Hippocampal formation (tissue), 2 donors: Measurements from ENCODE around the gene KLHL2.
"Not testable (repeated sequence)": the region's sequence is repeated elsewhere in the genome, so short reads cannot be mapped to it uniquely, and the experiment has no call there.

Experiments used
- DNase-seq, 2 donors: peaks; one replicate each; lab custom pipeline; 2025; lab: John Stamatoyannopoulos, UW

KLHL2 gene

DNA sequence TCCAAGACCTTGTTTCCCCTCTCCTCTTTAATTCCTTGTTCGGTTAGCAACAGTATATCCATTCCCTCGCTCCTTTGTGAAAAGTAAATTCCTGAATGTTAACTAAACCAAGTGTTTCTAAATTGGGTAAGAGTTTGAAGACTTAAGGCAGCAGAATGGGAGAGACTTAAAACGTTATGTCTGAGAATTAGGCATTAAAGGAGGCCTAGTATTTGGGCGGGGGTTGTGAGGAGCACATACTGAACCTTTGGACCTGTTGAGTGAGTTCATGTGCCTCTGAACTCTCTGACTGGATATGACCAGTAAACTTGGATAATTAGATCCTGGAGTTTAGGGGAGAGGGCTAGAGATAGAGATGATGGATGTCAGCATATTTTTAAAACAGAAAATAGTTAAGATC lies 121.3 kb downstream of the KLHL2 start:
- peak in 1 of 2 donors; percentile 22 for DNase-seq

- DNase-seq = no peak
Observed at GRCh38 chr4:165330071-165330470, 122.7 kb downstream of the KLHL2 start.

DNA sequence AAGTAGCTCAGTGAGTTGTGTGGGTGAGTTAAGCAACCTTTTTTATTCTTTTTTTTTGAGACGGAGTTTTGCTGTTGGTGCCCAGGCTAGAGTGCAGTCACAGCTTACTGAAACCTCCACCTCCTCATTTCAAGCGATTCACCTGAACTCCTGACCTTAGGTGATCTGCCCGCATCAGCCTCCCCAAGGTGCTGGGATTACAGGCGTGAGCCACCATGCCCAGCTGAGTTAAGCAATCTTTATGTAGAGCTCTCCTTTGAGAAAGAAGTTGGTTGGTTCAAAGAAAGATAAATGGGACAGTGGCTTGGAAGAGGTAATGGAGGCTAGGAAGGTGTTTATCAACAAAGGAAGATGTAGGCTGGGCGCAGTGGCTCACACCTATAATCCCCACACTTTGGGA lies 123.3 kb downstream of the KLHL2 start:
- no peak for DNase-seq

DNA sequence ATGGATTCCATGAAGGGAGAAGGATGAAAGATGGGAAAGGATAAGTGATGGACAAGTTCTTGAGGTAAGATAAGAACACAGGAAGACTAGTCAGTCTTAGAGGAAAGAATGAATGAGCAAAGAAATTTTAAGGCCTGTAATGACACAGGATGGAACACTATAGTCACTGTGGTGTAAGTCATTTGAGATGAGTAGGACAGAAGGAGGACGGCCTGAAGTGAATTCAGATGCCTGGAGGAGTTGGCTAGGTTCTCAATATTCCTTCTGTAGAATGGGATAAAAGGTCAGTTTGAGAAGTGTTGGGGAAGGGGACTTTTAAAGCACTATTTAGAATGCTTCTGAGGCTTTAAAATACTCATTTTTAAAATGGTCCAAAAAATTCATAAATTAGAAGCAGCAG lies 124.0 kb downstream of the KLHL2 start:
- no peak for DNase-seq

DNA sequence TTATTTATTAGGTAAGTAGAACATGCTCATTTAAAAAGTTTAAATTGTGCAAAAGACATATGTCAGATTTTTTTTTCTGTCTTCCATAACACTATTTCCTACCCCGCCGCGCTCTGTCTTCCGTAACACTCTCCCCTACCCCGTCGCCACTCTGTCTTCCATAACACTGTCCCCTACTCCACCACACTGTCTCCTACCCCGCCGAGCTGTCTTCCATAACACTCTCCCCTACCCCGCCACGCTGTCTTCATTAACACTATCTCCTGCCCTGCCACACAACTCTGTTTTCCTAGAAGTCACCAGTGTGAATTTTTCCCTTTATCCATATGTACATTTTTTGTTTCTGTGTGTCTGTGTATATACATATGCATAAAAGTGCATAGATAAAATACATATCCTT lies 124.5 kb downstream of the KLHL2 start:
- no peak for DNase-seq

DNA sequence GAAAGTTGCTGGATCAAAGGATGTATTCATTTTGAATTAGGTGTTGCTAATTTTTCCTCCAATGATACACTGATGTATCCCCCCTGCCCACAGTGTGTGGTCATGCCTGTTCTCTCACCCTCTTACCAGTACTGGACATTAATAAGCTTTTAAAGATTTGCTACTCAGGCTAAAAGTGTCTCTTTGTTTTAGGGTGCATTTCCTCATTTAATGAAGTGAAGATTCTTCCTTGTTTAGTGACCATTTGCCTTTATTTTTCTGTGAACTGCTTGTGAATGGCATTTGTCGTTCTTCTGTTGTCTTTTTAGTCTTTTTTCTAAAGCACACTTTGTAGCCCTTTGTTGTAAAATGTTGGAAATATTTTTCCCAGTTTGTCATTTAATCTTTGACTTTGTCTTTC lies 125.1 kb downstream of the KLHL2 start:
- DNase-seq = no peak

DNA sequence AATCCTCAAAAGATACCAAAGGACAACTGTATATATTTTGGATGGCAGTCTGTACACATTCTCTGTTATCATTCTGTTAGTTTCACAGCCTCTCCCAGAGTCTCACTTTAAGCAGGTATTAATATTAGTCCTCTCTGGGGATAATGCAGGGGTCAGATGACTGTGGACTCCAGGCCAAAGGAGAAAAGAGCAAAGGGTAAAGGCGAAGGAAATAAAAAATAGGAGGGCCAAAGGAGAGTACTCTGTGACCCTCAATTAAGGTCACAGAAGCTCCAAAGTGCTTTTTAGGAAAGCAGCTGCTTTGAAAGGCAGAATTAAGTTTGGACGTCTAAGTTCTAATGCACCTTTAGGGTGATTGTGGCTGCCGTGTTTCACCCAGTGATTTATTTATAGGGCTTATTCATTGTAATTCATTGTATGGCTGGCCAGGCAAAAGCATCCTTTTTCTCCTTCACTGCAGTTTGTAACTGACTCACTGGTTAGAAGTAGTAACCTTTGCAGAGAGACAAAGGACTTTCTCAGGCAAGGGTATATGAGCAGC lies 127.9 kb downstream of the KLHL2 start:
- DNase-seq = no peak

GRCh38 chr4:165336743-165337142 lies 129.4 kb downstream of the KLHL2 start:
- no peak for DNase-seq

DNA sequence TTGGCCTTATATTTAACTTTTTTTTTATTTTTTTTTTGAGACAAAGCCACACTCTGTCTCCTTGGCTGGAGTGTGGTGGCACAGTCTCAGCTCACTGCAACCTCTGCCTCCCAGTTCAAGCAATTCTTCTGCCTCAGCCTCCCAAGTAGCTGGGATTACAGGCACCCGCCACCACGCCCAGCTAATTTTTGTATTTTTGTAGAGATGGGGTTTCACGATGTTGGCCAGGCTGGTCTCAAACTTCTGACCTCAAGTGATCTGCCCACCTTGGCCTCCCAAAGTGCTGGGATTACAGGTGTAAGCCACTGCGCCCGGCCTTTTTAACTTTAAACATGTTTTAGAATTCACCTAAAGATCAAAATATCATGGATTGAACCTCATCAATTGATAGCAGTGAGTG lies 135.0 kb downstream of the KLHL2 start:
- not testable (repeated sequence) for DNase-seq

- no peak for DNase-seq
Observed at GRCh38 chr4:165343353-165344191, 136.2 kb downstream of the KLHL2 start.

GRCh38 chr4:165345666-165346417 lies 138.5 kb downstream of the KLHL2 start:
- no peak for DNase-seq

DNA sequence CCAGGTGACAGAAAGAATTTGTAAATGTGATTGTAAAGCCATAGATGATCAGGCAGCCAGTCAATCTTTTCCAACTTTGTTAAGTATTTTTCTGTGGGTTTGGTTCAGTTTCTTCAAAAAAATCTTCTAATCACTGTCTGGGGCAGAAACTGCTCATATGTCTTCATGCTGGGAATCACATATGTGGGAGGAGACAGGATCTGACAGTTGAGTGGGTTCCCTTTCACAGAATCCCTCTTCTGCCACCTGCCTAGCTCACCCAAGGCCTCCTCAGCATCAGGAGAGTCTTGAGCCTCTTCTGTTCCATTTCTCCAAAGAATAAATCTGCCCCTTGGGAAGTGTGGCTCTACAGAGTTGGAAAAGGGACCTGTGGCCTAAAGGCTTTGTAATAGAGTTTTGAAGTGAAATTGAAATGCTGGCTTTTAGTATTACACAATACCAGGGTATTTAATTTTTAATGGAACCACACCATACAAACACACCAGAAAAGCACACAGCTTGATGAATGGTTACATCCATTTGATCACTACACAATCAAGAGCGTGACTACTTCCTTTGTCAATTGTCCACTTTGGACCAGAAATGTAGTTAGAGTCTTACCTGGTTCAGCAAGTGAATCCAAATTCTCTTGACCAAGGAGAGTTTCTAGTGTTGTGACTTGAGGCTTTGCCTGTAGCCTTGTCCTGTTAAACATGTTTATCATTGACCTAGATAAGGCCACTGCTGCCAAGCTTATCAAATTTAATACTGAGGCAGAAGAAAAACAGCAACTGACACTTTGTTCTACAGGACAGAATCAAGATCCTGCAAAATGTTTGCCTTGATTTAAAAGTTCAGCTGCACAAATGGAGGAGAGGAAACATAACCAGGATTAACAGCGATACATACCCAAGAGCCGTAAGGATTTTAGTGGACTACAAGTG lies 140.5 kb downstream of the KLHL2 start:
- no peak for DNase-seq

DNA sequence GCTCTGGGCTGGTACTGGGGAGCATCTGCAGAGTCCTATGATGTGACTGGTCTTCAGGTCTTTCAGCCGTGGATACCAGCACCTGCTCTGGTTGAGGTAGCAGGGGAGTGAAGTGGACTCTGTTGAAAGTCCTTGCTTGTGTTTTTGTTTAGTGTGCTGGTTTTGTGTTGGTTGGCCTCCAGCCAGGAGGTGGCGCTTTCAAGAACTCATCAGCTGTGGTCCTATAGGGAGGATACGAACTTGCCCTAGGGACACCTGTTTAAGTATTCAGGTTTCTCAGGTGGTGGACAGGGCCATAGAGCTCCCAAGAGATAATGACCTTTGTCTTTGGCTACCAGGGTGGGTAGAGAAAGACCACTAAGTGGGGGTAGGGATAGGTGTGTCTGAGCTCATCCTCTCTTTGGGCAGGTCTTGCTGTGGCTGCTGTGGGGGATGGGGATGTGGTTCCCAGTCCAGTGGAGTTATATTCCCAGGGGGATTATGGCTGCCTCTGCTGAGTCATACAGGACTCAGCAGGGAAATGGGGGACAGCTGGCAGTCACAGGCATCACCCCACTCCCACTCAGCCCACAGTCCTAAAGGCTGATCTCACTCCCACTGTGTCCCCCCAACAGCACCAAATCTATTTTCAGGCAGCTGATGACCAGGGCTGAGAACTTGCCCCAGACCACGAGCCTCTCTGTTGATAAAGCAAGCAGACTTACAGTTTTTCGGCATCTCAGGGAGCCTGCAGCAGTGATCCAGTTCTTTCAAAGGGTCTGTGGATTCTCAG lies 144.2 kb downstream of the KLHL2 start:
- DNase-seq = no peak

DNA sequence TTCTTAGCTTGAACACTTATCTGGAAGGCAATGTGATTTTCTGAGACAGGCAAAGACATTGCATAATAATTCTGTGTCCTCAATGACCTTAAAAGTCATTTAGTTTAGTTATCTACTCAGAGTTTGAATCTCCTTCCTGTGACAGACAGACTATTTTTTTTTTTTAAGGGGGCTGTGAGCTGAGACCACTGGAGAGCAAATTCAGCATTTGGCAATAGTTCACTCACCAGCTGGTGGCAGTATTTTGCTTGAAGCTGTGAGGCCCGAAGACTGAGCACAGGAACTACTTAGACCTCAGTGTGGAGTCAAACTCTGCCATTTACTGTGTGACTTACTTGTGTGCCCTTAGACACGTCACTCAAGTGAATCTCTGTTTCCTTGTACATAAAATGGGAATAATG lies 148.5 kb downstream of the KLHL2 start:
- peak in 1 of 2 donors; percentile 54 for DNase-seq

- no peak for DNase-seq
Observed at GRCh38 chr4:165359506-165359905, 152.1 kb downstream of the KLHL2 start.

DNA sequence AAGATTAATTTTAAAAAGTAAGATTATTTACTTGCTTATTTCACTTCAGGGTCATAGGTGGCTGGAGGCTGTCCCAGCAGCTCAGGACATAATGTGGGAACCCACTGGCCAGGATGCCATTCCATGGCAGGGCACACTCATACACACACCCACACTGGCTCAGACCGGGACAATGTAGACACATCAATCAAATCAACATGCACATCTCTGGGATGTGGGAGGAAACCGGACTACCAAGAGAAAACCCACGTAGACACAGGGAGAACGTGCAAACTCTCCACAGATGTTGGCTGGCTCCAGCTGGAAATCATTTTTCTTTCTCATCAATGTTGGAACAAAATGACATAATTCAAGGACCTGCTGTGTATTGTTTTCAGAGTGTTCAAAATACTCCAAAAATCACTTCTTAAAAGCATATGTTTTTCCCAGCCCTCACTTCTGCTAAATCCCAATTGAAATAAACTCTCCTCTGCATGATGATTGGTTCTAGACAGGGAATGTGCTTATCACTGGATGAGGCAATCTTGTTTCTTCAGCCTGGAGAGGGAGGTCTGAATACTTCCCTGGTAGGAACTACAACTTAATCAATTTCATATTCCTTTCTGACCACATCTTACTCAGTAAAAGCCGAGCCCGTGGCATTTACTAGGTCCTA lies 152.8 kb downstream of the KLHL2 start:
- DNase-seq = no peak

DNA sequence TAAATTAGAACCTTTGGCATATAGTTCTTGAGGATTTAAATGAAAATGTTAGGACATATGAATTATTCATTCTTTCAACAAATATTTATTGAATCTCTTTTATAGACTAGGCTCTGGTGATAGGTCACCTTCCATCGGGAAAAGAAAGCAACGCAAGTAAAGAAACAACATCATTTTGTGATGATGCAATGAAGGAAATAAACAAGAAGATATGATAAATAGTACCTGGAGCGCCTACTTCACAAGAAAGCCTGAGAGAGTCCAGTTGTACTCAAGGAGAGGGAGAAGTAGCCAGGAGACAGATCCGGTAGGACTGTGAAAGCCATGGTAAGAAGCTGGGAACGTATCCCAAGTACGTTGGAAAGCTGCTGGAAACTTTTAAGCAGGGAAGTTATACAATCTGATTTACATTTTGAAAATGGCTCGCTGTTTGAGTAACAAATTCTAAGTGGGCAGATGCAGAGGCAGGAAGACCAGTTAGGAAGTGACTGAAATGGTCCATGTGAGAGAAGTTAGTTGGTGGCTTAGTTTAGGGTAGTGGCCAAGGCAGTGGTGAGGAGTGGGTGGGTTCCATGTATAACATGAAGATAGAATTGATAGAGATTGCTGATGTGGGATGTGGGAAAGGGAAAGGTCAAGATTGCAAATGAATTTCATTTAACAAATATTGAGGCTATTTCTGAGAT lies 153.8 kb downstream of the KLHL2 start:
- no peak for DNase-seq

- no peak for DNase-seq
Observed at GRCh38 chr4:165361810-165362209, 154.4 kb downstream of the KLHL2 start.

DNA sequence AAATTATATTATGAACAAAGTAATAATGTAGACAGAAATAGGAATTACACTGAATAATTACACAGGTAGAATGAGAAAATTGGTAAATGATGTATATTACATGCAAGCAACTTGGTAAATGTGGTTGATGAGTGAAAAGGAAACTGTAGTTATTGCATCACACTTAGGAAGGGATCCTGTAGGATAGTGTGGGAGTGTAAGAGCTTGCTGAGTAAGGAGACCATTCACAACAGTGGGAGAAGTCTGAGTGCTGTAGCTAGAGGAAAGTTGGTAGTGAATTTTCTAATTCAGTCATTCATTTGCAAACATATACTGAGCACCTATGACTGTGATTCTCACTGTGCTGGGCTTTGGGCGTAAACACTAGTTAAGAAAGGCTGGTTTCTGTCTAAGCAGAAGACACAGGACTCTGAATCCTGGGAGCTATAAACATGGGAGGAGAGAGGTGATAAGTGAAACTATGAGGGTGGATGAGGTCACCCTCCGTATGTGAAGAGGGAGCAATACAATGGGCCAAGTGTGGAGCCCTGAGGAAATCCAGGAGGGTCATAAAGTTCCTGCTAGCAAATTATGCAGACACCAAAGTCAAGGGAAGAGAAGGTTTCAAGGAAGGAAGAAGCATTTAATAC lies 157.2 kb downstream of the KLHL2 start:
- DNase-seq = no peak

DNA sequence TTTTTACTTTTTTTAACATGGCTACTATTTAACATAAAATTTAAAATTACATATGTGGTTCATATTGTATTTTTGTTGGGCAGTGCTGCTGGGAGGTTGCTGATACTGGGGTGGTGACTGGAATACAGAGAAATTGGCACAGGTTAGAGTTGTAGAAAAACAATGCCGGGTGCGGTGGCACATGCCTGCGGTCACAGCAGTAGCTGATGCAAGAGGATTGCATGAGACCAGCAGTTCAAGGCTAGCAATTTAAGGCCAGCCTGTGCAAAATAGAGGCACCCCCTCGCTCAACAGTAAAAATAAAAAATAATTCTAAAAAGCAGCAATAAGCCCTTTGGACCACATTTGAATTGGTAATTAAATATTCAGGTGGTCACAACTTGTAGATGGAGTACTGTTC lies 159.7 kb downstream of the KLHL2 start:
- no peak for DNase-seq
